HEK293T (cell line): ENCODE data around the gene MUTYH.

Experiments
- CTCF ChIA-PET: fragments of 350-600 bp; formaldehyde crosslinking; extraction: SDS; loops from one replicate; lab custom pipeline; 2021; ENCODE audit warnings: antibody characterized with exemption, inconsistent platforms; lab: Yijun Ruan, JAX
- POLR2A ChIA-PET: fragments of 350-600 bp; formaldehyde crosslinking; extraction: SDS; loops from one replicate; lab custom pipeline; 2020; ENCODE audit warnings: antibody characterized with exemption, inconsistent platforms; lab: Yijun Ruan, JAX
- DNase-seq: peaks from one replicate; pipeline ENCODE4 v3.0.0; 2012; ENCODE audit warnings: mixed read lengths; ENCODE audit errors: extremely low spot score
- ARNT ChIP-seq: fragments of 450-650 bp; IDR thresholded peaks from 2 replicates; pipeline ENCODE4 v1.6.1; 2017; ENCODE audit warnings: mild to moderate bottlenecking
- BHLHE40 ChIP-seq: fragments of 450-650 bp; IDR thresholded peaks from 2 replicates; pipeline ENCODE4 v1.6.1; 2016; ENCODE audit warnings: mild to moderate bottlenecking, moderate library complexity, borderline replicate concordance
- CTBP1 ChIP-seq: fragments of 450-650 bp; IDR thresholded peaks from 2 replicates; pipeline ENCODE4 v1.6.1; 2016; ENCODE audit warnings: borderline replicate concordance
- ELF4 ChIP-seq: fragments of 450-650 bp; IDR thresholded peaks from 2 replicates; pipeline ENCODE4 v1.6.1; 2017; ENCODE audit warnings: antibody characterized with exemption
- FOXA1 ChIP-seq: fragments of 450-650 bp; IDR thresholded peaks from 2 replicates; pipeline ENCODE4 v1.6.1; 2016; ENCODE audit warnings: mild to moderate bottlenecking
- FOXK2 ChIP-seq: fragments of 450-650 bp; IDR thresholded peaks from 2 replicates; pipeline ENCODE4 v1.6.1; 2016; ENCODE audit warnings: mild to moderate bottlenecking
- FOXM1 ChIP-seq: fragments of 450-650 bp; IDR thresholded peaks from 2 replicates; pipeline ENCODE4 v1.6.1; 2017; ENCODE audit warnings: mild to moderate bottlenecking, borderline replicate concordance
- HDGF ChIP-seq: fragments of 450-650 bp; IDR thresholded peaks from 2 replicates; pipeline ENCODE4 v1.6.1; 2017; ENCODE audit warnings: antibody characterized with exemption, borderline replicate concordance
- L3MBTL2 ChIP-seq: fragments of 450-650 bp; conservative IDR thresholded peaks from 2 replicates; pipeline ENCODE4 v1.6.1; 2016; ENCODE audit warnings: mild to moderate bottlenecking
- LEF1 ChIP-seq: fragments of 450-650 bp; IDR thresholded peaks from 2 replicates; pipeline ENCODE4 v1.6.1; 2017; ENCODE audit warnings: mild to moderate bottlenecking, borderline replicate concordance
- NFRKB ChIP-seq: fragments of 450-650 bp; IDR thresholded peaks from 2 replicates; pipeline ENCODE4 v1.6.1; 2016; ENCODE audit warnings: mild to moderate bottlenecking, moderate library complexity
- SP1 ChIP-seq: fragments of 450-650 bp; IDR thresholded peaks from 2 replicates; pipeline ENCODE4 v1.6.1; 2017
- SUZ12 ChIP-seq: fragments of 450-650 bp; IDR thresholded peaks from 2 replicates; pipeline ENCODE4 v1.6.1; 2016; ENCODE audit warnings: mild to moderate bottlenecking
- TARDBP ChIP-seq: fragments of 450-650 bp; IDR thresholded peaks from 2 replicates; pipeline ENCODE4 v1.6.1; 2016
- ZNF384 ChIP-seq: fragments of 450-650 bp; IDR thresholded peaks from 2 replicates; pipeline ENCODE4 v1.6.1; 2016
- TF ChIP-seq, protein P1 (sequence below): fragments of 450-650 bp; IDR thresholded peaks from 2 replicates; pipeline ENCODE4 v1.6.1; 2016

Gene MUTYH

DNA sequence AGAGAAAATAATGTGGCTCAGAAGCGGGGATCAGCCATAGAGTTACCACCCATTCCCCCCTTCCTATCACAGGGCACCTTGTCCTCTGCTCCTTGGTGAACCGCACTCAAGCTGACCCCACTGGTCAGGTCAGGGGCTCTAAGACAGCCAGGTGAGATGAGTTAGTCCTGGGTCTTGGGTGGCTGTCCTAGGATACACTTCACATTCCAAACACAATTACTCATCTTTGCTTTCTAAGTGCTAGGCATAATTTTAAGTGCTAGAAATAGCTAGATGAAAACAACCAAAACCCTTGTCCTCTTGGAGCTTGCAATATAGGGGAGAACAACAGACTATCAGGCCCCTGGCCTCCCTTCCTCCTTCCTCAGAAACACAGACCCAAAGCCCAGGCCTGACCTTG, 7.8 kb upstream of the MUTYH start:
- POLR2A ChIA-PET: interaction anchor here (1.1 to 7.8 kb wide), 7 partner anchors 8 to 337 kb away, joined by 3 to 77 read pairs (median 6); partner anchors contain the start of genes CCDC163, HECTD3, MMACHC and MUTYH
- no peak for DNase-seq
- TF ChIP-seq ELF4 (no peak), SUZ12 (no peak), TARDBP (no peak), LEF1 (no peak)
- CTCF ChIA-PET: interaction anchor here (0.6 to 1.7 kb wide), 5 partner anchors 8 to 526 kb away, joined by 3 to 9 read pairs (median 3); no protein-coding TSS in a partner anchor

DNA sequence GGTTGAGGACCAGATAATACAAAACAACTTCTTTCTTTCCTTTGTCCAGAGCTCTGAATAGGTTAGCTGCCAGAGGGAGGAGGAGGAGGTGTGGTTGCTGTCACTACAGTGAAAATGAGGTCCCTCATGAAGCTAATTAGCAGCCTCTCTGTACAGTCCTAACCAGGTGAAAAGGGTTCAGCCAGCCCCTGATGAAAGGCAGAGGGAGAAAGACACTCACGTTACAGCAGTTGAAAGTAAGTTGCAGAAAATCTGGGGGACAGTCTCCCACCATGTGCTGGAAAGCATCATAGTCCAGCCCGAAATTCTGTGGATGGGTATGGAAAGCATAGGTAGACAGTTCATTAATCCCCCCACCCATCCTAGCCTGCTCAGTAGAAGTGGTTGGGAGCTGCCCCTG, 6.2 kb upstream of the MUTYH start:
- POLR2A ChIA-PET: interaction anchor here (1.0 to 4.0 kb wide), 3 partner anchors 9 to 153 kb away, joined by 4 to 12 read pairs (median 4); partner anchors contain the start of genes CCDC163 and MMACHC
- TF ChIP-seq ZNF384: no peak
- no peak for TF ChIP-seq NFRKB
- TF ChIP-seq L3MBTL2: no peak
- TF ChIP-seq, protein P1, sequence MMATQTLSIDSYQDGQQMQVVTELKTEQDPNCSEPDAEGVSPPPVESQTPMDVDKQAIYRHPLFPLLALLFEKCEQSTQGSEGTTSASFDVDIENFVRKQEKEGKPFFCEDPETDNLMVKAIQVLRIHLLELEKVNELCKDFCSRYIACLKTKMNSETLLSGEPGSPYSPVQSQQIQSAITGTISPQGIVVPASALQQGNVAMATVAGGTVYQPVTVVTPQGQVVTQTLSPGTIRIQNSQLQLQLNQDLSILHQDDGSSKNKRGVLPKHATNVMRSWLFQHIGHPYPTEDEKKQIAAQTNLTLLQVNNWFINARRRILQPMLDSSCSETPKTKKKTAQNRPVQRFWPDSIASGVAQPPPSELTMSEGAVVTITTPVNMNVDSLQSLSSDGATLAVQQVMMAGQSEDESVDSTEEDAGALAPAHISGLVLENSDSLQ: no peak
- TF ChIP-seq SP1: no peak
- TF ChIP-seq TARDBP: no peak
- no peak for TF ChIP-seq LEF1
- no peak for TF ChIP-seq FOXA1
- TF ChIP-seq ARNT: no peak
- no peak for TF ChIP-seq FOXK2
- TF ChIP-seq CTBP1: no peak
- TF ChIP-seq HDGF: no peak
- DNase-seq: no peak
- CTCF ChIA-PET: interaction anchor here (1.7 kb wide), 1 partner anchor 9 kb away, joined by 9 read pairs; no protein-coding TSS in a partner anchor

DNA sequence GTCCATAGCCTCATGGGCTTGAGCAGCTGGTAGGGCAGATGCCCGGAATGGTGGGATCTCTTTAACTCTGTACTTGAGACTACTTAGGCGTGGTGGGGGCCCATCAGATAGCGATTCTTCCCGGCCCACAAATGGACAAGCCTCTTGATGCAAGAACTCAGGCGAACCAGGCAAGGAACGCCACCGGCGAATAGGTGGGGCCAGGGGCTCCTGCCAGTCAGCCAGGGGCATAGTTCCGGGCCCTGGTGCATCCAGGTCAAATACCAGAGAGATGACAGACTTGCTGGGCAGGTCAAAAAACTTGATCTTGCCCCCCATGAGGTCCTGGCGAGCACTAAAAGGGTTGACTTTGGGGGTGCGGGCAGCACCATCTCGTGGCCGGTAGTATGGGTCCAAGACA, 4.8 kb upstream of the MUTYH start:
- no peak for DNase-seq
- ChIA-PET POLR2A (interaction anchor here (1.0 kb wide), 1 partner anchor 37 kb away, joined by 3 read pairs; no protein-coding TSS in a partner anchor), CTCF (no interaction called here)
- TF ChIP-seq ZNF384 (no peak), FOXA1 (no peak), SUZ12 (no peak), ARNT (no peak), L3MBTL2 (no peak), NFRKB (no peak), TARDBP (no peak), LEF1 (no peak), FOXK2 (no peak), ELF4 (no peak), CTBP1 (no peak), SP1 (no peak), HDGF (no peak), FOXM1 (no peak), BHLHE40 (no peak)
- TF ChIP-seq, protein P1: no peak

DNA sequence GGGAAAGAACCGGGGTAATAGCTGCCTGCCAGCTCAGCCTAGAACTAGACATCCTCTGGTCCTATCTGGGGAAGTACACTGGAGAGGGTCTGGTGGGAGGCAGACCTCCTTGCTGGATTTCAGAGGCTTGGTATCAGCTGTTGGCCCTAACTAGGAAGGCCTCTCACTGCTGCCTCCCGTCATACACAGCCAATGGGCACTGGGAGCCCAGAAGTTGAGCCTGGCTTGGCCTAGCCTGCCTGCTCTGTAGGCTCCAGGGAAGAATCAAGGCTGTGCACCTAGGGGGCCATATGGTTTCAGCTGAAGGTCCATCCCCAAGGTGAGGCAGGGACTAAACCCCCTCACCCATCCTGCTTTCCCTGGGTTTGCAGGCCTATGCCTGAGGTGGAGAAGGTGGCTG, 4.3 kb upstream of the MUTYH start:
- ChIA-PET CTCF (no interaction called here), POLR2A (interaction anchor here (0.8 to 1.0 kb wide), 2 partner anchors 17 to 37 kb away, joined by 3 read pairs; no protein-coding TSS in a partner anchor)
- TF ChIP-seq BHLHE40: no peak
- DNase-seq: no peak

DNA sequence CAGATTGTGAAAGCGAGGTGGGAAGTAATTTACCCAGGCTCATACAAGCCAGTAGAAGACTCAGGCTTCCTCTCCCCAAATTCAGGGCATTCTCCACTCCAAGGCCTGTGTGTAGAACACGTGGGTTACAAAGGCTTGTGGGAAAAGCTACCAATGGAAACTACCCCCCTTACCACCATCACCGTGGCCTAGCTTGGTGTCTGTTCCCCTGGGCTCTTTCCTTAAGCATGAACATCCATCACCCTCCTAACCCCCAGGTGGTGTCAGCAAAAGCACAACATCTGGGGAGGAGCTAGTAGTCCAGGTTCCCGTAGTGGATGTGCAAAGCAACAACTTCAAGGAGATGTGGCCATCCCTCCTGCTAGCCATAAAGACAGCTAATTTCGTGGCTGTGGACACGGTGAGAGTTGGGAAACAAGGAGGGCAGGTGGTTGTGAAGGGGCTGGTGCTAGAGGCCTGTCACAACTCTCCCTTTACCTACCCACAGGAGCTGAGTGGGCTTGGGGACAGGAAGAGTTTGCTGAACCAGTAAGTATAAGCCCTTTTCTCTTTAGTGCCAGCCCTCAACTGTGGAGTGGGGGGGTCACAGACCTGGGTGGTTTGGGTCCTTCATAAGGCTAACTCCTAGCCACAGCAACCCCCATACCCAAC, 701 bp upstream of the MUTYH start:
- DNase-seq: no peak
- TF ChIP-seq ELF4 (0 out of 2 replicates have a peak, but pooled peaks have one; percentile 7), L3MBTL2 (peak; percentile 6), SP1 (no peak)
- CTCF ChIA-PET: interaction anchor here (1.0 to 1.8 kb wide), 2 partner anchors 19 to 152 kb away, joined by 5 to 6 read pairs; no protein-coding TSS in a partner anchor
- POLR2A ChIA-PET: interaction anchor here (0.6 to 4.8 kb wide), 42 partner anchors 10 to 619 kb away, joined by 3 to 90 read pairs (median 6); partner anchors contain the start of genes AKR1A1, BTBD19, CCDC163 and EIF2B3

DNA sequence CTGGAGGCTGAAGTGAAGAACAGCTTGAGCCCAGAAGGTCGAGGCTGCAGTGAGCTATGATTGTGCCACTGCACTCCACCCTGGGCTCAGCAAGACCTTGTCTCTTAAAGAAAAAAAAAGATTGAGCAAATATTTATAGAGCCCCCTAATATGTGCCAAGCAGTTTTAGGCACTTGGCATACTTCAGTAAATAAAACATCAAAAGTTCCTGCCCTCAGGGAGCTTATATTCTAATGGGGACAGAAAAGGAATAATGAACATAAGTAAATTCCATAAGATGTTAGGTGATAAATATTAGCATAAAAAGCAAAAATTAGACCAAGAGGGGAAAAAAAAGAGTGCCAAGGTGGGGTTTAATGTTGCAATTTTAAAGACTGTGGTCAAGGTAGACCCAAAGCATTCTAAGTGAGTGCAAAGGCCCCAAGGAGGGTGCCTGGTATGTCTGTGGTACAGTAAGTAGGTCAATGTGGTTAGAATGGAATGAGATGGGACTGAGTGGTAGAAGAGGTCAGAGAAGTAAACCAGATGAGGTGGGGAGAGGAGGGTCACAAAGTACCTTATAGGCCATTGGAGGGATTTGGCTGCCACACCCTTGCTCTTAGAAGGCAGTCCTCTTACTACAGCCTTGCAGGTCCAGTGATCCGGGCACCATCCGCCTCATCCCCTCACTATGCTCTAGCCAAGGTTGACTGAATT, 2.5 kb downstream of the MUTYH start:
- TF ChIP-seq ZNF384: no peak
- TF ChIP-seq TARDBP: no peak
- no peak for TF ChIP-seq ARNT
- no peak for TF ChIP-seq CTBP1
- TF ChIP-seq FOXK2: no peak
- no peak for TF ChIP-seq SP1
- no peak for TF ChIP-seq BHLHE40
- no peak for TF ChIP-seq ELF4
- TF ChIP-seq LEF1: no peak
- TF ChIP-seq FOXA1: no peak
- no peak for TF ChIP-seq NFRKB
- no peak for TF ChIP-seq FOXM1
- no peak for TF ChIP-seq HDGF
- TF ChIP-seq, protein P1: no peak
- no peak for TF ChIP-seq SUZ12
- TF ChIP-seq L3MBTL2: no peak
- DNase-seq: no peak
- ChIA-PET POLR2A (interaction anchor here (0.8 to 4.8 kb wide), 3 partner anchors 9 to 33 kb away, joined by 4 to 90 read pairs (median 77); no protein-coding TSS in a partner anchor), CTCF (interaction anchor here (0.6 kb wide), 1 partner anchor 39 kb away, joined by 3 read pairs; no protein-coding TSS in a partner anchor)
